ENCODE results near the gene CD209.

Gene CD209

GRCh38 chr19:7734220-7735203, 12.8 kb downstream of the CD209 start:
- no peak for DNase-seq

- no peak for DNase-seq
These were observed 14.0 kb downstream of the CD209 start for GRCh38 chr19:7733376-7733775.

- no peak for DNase-seq
These were observed 15.3 kb downstream of the CD209 start, which contains the start of gene CLEC4G for GRCh38 chr19:7732045-7732444. Gene CLEC4G (minus strand): TSS chr19:7732110. CDS start chr19:7732102, 8 bp downstream.

DNA sequence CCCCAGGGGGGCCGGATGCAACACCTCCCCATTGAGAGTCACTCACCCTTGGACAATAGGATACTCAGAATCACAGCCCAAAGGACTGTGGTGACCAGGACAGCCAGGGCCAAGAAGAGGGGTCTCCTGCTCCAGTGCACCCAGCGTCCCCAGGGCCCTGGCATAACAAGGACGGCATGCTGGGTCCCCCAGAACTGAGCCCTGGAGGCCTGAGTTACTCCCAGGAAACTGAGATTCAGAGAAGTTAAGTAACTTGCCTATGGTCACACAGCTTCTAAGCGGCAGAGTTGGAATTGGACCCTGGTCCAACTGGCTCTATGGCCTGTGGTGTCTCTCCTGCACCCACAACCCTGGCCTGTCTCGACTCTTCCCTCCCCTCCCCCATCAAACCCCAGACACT, 15.7 kb downstream of the CD209 start:
- DNase-seq: no peak

- no peak for DNase-seq
These were observed 16.1 kb downstream of the CD209 start for GRCh38 chr19:7731218-7731595.

GRCh38 chr19:7730286-7731217, 16.8 kb downstream of the CD209 start:
- no peak for DNase-seq

GRCh38 chr19:7729831-7730285, 17.5 kb downstream of the CD209 start:
- DNase-seq: no peak

DNA sequence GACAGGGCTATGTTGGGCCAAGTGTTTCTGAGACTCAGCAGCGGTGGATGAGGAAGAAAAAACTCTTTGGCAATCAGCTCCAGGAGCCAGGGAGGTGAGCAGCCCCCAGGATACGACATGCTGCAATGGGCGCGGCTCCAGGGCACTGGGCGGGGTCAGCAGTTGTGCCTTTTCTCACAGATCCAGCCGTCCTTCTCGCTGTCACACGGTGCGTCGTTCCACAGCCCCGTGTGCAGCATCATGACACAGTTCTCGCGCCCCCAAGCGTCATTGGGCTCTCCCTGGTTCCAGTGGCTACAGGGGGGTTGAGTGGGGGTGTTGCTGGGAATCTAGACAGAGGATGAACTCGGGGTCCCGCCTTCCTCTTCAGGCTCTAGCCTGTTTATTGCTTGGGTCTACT, 18.1 kb downstream of the CD209 start:
- DNase-seq: no peak

DNA sequence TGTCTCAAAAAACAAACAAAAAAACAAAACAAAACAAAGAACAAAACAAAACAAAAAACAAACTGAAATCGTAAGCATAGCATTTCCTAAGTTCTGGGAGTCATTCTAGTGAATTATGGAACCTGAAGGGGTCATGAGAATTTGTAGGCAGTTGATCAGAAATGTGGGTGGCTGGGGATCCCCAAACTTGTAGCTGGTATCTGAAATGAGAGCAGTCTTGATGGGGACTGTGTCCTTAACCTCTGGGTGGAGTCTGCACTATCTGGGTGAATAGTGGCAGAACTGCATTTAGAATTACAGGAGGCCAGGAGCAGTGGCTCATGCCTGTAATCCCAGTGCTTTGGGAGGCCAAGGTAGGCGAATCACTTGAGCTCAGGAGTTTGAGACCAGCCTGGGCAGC, 21.5 kb downstream of the CD209 start:
- DNase-seq: no peak

DNA sequence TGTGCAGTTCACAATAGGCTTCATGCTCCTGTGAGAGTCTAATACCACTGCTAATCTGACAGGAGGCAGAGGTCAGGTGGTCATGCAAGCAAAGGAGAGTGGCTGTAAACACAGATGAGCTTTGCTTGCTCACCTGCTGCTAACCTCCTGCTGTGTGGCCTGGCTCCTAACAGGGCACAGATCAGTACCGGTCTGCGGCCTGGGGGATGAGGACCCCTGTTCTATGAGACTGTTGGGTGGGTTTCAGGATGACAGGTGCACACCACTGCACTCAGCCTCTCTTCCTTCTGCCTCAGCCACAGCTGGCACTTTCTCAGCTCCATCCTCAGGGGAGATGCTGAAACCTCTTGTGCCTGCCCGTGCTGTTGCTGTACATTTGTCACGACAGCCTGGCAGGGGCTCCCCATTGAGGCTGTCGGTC, 25.1 kb downstream of the CD209 start:
- DNase-seq: no peak

DNA sequence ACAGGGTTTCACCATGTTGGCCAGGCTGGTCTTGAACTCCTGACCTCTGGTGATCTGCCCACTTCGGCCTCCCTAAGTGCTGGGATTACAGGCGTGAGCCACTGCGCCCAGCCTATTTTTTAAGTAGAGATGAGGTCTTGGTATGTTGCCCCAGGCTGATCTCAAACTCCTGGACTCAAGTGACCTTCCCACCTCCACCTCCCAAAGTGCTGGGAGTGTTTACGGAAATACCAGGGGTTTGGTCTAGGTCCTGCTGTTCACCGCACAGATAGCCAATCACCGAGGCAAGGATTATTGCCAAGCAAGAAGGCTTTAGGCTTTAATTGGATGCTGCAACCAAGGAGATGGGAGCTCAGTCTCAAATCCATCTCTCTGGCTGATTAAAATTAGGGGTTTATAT, 27.0 kb downstream of the CD209 start:
- no peak for DNase-seq

GRCh38 chr19:7718668-7719067, 28.7 kb downstream of the CD209 start:
- DNase-seq: no peak

DNA sequence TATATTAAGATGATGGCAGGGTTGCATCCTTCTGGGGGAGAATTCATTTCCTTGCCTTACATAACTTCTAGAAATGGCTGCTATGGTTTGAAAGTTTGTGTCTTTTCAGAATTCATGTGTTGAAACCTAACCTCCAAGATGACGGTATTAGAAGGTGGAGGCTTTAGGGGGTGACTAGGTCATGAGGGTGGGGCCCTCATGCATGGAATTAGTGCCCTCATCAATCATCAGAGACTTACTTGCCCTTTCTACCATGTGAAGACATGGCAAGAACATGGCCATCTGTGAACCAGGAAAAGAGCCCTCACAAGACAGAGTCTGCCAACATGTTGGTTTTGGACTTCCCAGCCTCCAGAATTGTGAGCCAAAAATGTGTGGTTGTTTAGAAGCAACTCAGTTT, 30.6 kb downstream of the CD209 start:
- DNase-seq: no peak

GRCh38 chr19:7715671-7716070, 31.7 kb downstream of the CD209 start:
- no peak for DNase-seq

- DNase-seq: no peak
These were observed 36.7 kb downstream of the CD209 start for GRCh38 chr19:7710616-7711015.

DNA sequence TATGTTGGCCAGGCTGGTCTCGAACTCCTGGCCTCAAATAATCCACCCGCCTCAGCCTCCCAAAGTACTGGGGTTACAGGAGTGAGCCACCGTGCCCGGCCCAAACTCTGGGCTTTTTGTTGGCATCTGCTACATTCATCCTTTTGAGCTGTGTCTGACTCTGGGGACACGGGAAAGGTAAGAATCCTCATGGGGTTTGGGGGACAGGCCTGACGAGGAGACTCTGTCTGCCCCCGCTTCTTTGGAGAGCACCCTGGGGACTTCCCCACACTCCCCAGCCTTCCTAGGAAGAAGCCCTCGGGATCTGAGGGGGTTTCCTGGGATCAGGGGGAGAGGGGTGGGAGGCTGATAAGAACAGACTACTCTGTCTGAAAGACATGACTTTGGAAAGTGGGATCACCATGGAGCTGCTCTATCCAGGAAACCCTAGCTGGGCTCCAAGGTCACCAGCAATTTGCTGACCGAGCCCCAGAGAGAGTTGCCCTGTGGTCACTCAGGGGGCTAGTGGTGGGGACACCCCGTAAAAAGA, 37.3 kb downstream of the CD209 start:
- DNase-seq: no peak

DNA sequence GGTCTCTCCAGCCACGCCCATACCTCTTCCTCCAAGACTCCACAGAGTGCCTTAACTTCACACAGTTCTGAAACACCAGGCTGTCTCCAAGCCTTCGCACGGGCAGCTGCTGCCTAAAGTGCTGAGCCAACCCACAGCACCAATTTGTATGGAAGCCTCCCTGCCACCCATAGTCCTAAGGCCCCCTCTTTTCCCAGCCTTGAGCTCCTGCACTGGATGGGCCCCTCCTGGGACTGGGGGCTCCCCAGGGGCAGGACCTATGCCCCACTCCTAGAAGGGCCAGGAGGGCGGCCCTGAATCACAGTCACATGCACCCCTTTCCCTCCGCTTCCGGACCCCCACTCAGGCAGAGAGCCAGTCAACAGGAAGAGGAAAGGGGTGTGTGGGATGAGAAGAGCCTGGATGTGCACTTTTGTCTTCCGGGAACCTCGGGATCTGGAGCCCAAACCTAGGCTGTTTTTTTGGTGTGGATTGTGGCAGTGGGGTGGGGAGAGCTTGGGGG, 40.3 kb downstream of the CD209 start:
- DNase-seq: no peak

DNA sequence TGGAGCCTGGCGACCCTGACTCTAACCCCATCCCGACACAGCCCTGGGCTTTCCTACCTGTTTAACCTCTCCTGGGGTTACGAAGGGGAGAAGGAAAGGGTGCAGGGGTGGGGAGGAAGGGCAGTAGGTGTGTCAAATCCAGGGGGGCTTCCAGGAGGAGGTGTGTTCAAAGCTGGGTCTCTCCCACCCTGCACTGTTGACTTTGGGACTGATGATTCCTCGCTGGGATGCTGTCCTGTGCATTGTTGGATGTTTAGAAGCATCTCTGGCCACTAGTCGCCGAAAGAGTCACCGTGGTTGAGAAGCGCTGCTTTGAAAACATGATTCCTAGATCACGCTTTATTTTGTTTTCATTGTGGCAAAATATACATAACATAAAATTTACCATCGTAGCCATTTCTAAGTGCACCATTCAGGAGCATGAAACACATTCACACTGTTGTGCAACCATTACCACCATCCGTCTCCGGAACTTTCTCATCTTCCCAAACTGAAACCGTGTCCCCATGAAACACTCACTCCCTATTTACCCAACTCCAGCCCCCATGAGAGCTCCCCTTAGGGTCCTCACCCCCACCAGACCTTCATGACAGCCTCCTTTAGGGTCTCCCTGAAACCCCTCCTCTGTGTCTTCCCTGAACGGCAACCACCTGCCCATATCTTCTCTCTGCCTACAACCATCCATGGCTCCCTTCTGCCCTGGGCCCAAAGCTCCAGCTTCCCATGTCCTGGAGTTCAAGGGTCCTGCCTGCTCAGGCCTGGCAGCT, 41.0 kb downstream of the CD209 start:
- DNase-seq: no peak

DNA sequence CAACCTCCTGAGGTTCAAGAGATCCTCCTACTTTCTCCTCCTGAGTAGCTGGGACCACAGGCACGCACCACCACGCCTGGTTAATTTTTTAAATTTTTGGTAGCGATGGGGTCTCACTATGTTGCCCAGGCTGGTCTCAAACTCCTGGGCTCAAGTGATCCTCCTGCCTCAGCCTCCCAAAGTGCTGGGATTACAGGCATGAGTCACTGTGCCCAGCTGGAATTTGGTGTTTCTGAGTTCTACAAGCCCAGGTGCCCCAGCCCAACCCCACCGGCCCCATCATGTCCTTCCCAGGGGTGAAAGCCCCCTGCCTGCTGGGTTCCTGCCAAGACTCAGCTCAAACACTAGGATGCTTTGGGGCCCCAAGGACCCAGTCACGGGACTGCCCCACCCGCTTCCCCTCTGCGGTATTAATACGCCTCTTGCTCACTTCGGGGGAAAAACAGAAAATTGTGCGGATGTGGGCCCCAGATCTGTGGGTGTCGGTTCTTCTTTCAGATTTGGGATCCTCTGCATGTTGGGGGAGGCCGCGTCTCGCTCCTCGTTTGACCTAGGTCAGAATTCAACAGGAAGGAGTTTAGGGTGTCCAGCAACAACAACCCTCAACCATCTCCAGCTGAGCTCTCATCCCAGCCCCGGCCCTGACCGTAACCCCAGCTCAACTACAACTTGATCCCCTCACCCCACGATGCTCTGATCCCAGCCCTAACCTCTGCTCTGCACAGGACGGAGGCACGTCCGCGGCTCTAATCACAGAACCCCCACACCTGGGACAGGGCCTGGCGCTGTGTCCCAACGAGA, 41.7 kb downstream of the CD209 start:
- DNase-seq: peak; percentile 66

DNA sequence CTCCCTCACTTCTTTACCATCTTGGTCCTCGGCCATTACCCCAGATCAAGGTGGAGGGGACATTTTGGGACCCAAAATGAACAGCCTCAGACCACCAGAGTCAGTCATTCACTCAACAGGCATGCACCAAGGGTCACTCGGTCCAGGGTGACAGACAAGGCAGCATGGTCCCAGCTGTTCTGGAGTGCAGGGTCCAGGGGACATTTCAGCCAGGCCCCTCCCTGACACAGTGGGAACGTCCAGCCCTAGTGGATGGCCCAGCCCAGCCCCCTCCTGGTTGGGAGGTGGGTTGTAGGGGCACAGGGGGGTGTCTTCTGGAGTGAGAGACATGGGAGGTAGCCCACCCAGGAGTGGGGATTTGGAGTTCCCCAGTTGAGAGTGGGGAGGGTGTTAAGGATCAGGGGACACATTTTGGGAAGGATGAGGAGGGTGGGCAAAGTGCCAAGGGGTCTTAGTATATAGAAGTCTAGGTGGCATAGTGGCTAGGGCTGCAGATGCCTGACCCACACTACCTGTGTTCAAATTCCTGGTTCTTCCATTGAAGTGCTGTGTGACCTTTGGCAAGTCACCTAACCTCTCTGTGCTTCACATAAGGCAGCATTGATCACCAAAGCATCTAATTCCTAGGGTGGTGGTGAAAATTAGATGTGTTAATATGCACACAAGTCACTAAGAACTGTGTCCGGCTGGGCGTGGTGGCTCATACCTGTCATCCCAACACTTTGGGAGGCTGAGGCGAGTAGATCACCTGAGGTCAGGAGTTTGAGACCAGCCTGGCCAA, 42.9 kb downstream of the CD209 start:
- DNase-seq: no peak

- DNase-seq: no peak
These were observed 44.0 kb downstream of the CD209 start for GRCh38 chr19:7703332-7703731.
